ENCODE measurements around the gene LMO7.
"Not testable (repeated sequence)": the region's sequence is repeated elsewhere in the genome, so short reads cannot be mapped to it uniquely, and the experiment has no call there.

LMO7 gene

DNA sequence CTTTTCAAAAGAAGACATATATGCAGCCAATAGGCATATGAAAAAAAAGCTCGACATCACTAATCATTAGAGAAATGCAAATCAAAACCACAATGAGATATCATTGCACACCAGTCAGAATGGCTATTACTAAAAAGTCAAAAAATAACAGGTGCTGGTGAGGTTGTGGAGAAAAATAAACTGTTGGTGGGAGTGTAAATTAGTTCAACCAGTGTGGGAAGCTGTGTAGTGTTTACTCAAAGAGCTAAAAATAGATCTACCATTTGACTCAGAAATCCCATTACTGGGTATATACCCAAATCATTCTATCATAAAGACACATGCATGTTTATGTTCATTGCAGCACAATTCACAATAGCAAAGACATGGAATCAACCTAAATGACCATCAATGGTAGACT is 106.9 kb downstream of the LMO7 start:
- DNase-seq (ENCODE audit: low spot score), result not testable (repeated sequence)

DNA sequence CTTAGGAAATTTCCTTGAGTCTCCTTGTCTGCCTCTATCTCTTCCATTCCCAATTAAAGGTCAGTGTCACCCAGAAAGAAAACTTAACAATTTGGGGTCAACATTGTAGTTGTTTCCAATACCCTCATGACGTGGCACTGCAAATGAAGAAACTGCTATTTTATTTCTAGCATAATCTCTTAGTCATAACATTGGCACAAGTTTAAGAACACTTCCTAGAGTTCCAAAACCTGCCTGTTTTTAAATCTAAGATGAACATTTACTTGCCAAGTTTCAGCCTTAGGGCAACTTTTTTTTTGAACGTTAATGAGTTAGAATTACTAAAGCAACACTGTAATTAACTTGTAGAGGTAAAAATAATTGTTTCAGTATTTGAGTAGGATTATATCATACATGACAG is 108.0 kb downstream of the LMO7 start:
- no peak for DNase-seq (ENCODE audit: low spot score)

DNA sequence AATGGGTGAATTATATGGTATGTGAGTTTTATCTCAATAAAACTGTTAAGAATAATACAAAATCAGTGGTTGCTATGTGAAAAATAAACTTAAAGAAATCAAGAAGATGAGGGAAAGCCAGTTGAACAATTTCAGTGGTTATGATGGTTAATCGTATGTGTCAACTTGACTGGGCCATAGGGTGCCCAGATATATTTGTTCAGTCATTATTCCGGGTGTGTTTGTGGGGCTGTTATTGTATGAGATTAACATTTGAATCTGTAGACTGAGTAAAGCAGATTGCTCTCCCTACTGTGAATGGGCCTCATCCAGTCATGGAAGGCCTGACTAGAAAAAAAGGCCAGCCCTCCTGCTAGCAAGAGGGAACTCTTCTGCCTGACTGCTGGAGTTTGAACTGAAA is 109.3 kb downstream of the LMO7 start:
- DNase-seq (ENCODE audit: low spot score), result no peak

DNA sequence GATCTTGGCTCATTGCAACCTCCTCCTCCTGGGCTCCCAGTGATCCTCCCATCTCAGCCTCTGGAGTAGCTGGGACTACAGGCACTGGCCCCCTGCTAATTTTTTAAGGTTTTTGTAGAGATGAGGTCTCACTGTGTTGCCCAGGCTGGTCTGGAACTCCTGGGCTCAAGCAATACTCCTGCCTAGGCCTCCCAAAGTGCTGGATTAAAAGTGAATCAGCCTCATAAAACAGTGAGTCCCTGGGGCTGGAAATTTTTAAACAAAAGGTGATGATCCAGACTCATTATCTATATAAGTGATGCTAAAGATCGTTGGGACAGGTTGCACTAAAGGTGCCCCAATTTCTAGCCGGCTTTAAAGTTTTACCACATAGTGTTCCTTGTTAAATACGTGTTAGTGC is 112.7 kb downstream of the LMO7 start:
- no peak for DNase-seq (ENCODE audit: low spot score)

DNA sequence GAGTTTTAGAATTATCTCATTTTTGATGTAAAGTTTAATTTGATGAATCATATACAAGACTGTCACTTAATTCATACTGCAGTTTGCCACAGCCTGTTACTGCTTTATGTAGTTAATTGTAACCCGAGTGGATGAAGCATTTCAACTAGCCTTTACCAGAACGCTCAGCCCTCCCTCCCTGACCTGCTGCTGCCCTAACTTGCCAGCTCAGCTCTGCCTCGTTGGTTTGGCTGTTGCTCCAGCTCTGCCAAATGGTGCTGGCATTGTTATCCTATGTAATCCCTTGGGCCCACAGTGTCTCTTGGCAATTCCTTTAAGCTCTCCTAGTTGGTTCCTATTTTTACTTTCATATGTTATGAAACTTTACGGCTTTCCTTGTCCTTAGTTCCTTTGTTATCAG is 113.3 kb downstream of the LMO7 start:
- no peak for DNase-seq (ENCODE audit: low spot score)

DNA sequence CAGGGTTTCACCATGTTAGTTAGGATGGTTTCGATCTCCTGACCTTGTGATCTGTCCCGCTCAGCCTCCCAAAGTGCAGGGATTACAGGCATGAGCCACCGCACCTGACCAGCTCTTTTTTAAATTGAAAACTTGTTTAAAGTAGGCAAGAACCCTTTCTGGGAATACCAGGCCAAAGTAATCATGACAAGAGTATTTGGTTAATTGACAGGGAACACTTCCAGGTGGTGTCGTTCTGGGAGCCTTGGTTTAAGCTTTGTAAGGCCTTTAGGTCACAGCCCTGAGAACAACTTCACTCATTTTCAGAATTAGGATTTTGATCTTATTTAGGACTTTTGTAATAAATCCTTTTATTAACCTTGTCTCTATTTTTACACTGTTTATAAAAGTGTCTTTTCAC is 115.2 kb downstream of the LMO7 start:
- no peak for DNase-seq (ENCODE audit: low spot score)

DNA sequence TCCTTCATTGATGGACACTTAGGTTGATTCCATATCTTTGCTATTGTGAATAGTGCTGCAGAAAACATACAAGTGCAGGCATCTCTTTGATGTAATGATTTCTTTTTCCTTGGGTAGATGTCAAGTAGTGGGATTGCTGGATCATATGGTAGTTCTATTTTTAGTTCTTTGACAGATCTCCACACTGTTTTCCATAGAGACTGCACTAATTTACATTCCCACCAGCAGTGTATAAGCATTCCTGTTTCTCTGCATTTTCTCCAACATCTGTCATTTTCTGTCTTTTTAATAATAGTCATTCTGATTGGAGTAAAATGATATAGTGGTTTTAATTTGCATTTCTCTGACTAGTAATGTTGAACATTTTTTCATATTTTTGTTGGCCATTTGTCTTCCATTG is 116.7 kb downstream of the LMO7 start:
- no peak for DNase-seq (ENCODE audit: low spot score)

DNA sequence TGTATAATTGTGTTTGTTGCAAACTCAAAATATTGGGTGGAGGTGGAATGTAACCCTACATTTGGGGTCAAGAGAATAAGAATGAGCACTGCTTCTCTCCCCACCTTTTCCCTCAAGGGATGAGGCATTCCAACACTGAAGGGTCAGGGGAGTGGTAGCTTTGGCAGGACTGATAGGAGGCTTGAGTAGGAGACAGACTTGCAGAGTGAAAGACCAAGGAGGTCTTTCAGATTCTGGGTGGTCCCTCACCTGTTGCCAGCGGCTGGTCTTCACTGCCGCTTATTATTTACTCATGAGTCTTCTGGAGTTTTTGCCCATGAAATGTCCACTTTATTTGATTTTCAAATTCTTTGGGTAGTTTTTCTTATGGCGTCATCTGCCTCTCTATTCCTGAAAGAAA is 118.8 kb downstream of the LMO7 start:
- no peak for DNase-seq (ENCODE audit: low spot score)

DNA sequence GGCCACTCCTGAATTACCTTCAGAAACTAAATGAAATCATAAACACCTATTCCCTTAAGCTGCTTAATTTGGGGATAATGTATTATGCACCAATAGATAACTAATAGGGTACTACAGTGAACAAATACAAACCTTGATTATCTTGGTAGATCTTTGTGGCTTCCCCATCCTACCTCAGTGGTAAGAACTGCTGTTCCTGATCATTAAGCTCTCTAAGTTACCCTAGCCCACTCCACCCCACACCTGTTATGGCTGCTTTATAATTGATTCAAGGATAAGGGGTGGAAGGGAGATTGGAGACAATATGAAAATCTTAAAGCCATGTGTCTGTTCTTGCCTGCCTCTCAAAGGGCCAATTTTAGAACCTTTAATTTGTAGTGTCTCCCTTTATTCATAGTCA is 121.2 kb downstream of the LMO7 start:
- no peak for DNase-seq (ENCODE audit: low spot score)

DNA sequence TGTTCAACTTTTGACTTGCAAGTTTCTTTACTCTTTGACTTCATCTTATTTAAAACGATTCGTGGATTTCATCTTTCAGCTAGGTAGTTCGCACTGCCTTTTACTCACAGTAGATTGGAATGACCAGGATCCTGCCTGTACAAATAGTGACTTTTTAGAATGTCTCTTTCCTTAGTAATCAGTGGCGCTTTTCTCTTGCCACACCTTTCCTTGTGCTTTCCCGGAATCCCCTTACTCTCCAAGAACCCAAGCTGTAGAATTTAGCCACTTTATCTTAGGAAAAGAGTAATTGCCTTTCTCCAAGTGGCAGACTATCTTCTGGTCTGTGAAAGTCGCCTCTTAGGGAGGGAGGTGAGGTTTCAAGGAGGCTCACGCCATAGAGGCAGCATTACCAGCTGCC is 123.4 kb downstream of the LMO7 start:
- no peak for DNase-seq (ENCODE audit: low spot score)

DNA sequence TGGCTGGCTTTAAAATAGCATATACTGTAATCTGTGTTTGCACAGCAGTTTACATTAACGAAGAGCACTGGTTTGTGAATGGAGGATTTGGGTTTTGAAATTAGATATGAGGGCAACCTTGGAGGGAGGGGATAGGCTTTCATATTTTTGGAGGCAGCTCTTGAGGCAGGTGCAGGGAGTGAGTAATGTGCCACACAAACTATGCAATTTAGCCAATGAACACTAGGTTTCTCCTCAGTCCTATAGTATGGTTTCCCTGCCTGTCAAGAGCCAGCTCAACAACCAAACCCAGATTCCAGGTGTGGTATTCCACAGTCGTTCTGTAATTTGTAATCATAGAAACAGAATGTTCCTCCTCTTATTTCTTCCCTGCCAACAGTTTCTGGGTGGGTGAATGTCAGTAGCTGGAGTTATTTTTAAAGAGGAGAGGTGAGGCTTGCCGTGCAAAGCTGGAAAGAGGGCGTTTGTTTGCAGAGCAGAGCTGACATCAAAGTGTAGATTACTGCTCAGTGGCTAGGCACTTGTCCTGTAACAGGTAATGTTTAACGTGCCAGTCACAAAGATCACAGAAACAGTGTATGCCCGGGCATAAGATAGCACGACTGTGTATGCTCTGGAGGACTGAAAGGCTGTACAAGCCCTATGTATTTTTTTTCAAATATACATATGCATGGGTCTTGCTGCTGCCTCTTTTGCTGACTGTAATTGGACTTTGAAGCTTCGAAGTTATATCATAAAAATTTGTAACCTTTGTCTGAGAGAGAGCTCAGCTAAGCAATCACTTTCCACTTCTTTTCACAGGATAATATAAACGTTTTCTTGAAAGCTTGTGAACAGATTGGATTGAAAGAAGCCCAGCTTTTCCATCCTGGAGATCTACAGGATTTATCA is 124.2 kb downstream of the LMO7 start:
- no peak for DNase-seq (ENCODE audit: low spot score)

DNA sequence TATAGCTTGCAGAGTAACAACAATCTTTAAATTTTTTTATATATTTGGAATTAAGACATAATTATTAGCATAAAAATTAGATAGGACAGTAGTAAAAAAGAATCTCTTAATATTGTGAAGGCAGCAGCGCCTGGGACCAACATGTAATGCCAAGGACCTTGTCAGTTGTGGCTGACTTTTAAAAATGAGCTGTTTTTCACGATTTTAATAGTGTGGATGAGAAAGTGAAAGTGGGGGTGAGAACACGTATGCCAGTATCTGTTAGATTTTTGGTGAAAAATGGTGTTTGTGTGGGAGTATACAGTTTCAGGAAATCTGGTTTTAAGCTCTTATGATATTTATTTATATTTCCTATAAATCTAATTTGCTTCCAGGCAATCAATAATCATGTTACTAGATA is 125.2 kb downstream of the LMO7 start:
- no peak for DNase-seq (ENCODE audit: low spot score)

DNA sequence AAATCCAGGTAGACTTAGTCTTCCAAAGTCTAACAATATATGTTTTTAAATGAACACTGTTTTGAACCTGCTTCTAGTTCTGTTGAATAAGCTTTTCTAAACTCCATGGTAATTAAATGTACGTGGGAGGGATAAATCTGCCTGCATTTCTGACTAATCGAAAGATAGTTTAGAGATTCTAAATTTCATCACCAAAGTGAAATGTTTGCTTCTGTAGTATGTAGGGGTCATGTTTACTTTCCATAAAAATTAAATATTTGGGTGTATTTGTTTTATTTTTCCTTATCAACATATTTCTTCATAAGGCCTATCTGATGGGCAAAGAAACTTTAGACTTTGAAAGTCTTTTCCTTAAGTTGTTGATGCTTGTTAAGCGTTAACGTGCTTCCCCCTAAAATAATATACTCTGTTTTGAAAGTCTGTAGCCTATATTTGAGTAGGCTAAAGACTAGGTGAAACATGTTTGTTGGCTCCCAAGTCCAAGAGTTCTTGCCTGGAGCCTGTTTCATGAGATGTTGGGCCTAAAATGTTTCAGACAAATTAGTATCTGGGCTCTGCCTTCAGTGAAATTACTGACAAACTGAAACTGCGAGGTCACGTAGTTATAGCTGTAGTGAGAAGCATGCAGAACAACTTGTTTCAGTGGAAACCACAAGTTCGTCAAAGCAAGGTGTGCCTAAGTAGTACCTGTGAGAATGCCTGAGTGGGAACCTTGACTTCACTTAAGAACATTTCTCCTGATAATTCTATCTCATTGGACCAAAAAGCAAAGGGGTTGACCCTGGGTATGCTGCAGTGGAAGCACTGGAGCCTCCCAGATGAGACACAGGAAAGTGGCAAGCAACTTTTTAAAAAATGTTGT is 126.2 kb downstream of the LMO7 start:
- DNase-seq (ENCODE audit: low spot score), result no peak

DNA sequence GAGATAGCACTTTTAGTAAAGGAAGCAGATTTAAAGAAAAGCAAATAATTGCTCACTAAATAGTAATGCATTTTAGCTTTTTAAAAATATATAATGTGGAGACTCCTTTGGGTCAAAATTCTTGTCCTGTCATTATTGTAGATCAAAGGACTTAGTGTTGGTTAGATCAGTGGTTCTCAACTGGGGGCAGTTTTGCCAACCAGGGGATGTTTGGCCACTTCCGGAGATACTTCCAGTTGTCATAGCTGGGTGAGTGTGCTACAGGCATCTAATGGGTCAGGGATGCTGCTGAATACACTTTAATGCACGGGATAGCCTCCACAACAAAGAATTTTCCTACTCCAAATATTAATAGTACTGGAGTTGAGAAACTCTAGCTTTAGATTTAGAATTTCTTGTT is 126.8 kb downstream of the LMO7 start:
- no peak for DNase-seq (ENCODE audit: low spot score)

DNA sequence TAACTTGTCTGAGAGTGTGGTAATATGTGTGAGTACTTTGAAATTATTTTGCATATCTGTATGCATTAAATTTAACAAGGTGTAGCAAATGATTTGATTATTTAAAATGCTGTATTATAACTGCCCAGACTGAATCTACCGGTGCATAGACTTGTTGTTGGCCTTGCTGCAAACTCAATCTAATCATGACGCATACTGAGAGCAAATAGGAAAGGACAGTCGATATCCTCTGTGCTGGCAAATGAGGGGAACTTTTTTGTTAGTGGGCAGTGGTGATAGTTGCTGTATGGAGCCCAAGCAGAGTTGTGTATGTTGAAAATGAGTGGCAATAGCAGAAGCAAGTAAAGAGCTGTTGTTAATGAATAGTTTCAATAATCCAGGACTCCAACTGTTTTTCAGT is 127.4 kb downstream of the LMO7 start:
- no peak for DNase-seq (ENCODE audit: low spot score)

DNA sequence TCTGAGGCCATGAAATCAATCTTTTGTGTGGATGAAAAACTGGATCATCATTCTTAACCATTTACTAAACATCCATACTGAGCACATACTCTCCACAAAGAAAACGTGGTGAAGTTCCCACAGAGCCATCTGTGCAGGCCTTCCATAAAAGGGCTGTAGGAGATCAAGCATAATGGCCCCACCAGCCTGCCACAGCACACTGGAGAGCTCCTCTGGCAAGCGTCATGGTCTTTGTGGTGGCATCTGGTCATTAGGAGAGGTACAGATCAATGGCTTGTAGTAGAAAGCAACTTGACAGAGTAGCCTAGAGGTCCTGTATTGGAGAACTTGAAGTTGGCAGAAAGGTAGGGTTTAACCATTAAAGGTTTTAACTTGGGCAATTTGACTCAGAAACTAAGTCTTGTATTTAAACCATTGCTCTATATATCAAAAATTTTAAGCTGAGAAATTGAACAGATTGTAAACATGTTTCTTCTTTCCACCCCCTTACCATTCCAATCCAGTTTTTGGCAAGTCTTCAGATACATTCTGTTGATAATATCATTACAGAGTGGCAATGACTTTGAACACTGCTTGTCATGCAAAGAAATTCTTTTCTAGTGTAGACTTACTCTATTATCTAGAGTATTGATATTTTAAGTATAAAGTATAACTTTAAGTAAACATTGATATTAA is 128.3 kb downstream of the LMO7 start:
- DNase-seq (ENCODE audit: low spot score), result no peak

DNA sequence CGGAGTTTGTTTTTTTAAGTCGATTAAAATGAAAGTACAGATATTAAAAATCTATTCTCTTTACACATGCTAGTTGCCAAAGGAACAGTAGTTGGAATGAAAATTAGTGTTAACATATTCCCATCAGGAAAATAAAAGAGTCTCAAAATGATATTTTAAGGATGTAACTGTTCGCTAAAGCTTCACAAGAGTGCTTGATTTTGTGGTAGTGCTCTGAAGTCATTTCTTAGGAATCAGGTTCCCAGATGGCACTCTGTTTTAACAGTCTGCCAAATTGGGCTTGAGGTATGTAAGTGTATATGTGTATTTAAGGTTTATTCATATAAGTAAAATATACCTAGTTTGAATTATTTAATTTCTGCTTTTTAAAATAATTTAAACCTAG is 128.8 kb downstream of the LMO7 start:
- DNase-seq (ENCODE audit: low spot score), result no peak

DNA sequence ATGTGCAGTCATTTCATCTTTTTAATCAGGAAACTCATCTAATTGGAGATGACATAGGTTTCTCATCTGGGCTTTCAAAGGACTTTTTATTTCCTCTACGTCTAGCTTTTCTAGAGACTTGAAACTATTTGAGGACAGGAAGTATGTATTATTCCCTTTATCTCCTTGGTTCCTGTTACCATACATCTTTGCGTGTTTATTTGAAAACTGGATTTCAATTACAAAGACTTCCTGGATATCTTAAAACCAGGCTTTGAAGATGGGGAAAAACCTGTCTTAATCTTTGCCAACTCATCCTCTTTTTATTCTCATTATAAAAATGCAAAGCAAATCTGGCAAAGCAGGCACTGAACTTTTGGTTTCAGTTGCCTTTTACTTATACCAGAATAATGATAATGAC is 130.5 kb downstream of the LMO7 start:
- no peak for DNase-seq (ENCODE audit: low spot score)

DNA sequence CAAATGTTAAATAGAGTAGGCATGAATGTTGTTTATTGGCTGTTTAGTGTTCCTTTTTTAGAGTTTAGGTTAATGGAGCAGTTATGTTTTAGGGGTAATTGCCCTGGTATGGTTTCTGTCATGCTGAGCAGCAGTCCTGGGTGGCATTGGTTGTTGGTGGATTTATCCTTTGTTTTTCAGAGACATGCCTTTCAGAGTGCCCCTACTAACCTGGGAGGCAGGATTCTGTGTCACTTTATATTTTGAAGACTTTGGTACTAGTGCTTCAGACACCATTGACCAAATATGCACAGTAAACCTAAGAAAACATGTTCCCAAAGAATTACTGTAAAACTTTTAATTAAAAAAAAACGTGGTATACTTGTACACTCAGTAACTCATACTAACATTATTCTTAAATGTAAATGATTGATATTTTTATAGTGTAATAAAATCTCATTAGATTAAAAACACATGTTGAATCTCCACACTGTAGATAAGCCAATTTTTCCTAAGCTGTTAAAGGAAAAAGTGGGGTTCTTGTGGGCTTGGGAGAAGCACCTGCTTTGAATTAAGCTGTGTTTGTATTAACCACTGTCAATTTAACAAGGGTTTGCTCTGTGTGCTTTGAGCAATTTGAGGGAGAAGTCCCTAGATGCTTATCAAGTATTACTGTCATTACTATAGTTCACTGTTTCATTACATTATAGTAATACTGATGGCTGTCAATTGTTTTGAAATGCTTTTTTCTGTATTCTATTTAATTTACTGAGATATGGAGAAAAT is 133.2 kb downstream of the LMO7 start:
- DNase-seq (ENCODE audit: low spot score), result no peak

DNA sequence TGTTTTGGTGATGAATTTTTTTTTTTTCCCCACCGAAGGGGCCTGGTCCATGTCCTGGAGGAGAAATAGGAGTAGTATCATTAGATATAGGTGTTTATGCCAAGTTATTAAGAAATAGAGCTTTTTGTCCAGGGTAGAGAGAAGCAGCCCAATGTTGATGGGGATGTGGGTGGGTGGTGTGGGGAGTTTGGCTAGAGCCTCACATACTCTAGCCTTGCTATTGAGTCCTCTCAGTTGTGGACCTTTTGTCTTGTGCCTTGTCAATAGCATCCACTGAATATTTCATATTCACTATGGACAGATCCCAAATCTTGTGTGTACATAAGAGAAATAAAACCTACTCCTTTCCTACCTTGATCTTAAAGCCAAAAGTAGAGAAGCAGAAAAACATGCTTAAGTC is 134.0 kb downstream of the LMO7 start:
- DNase-seq (ENCODE audit: low spot score), result no peak

DNA sequence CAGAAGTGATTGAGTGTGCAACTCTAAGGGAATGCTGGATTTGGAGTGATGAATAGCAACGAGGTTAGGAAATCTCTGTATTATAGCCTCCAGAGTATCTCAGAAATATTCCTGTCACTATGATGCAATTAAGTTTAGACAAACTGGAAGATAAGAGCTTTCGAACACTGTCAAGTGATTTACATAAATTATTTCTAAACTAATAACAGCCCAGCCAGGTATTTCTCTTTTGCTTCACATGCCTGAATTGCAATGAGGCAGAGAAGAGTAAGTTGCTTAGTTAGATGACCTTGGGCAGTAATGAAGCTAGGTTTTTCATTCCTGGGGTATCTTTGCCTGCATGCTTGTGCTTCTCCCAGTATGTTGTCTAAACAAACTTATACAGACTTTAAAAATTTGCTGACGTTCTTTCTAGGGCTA is 134.5 kb downstream of the LMO7 start:
- no peak for DNase-seq (ENCODE audit: low spot score)

DNA sequence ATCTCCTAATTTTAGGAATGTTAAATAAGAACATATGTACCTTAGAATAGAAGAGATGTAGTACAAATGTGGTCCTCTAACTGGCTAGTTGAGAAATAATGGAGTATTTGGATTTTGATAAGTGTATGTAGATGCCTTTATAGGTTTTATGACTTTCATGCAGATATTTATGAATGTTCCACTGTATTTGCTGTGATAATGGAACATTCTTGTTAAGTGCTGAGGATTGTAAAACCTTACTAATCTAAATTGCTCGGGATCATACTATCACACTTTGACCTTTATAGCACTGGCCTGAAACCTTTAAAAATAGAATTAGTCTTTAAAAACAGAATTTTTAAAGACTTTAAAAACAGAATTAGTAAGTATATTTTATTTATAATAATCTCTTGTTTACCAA is 135.1 kb downstream of the LMO7 start:
- no peak for DNase-seq (ENCODE audit: low spot score)
